GM18517 (cell line): Measurements from ENCODE around the gene IGF1R.

ENCODE experiments used
- ATAC-seq: cut with Tn5 transposase; IDR thresholded peaks from one replicate; pipeline ENCODE4 v1.9.1; 2021; ENCODE audit warnings: mild to moderate bottlenecking, moderate library complexity; ENCODE audit not compliant: unreplicated experiment

The IGF1R gene

GRCh38 chr15:98743177-98743576, 94.8 kb downstream of the IGF1R start:
- no peak for ATAC-seq

GRCh38 chr15:98744506-98744905, 96.2 kb downstream of the IGF1R start:
- no peak for ATAC-seq

GRCh38 chr15:98745179-98745578, 96.8 kb downstream of the IGF1R start:
- no peak for ATAC-seq

- no peak for ATAC-seq
Observed at GRCh38 chr15:98745650-98746374, 97.5 kb downstream of the IGF1R start.

GRCh38 chr15:98746375-98747155, 98.2 kb downstream of the IGF1R start:
- no peak for ATAC-seq

- no peak for ATAC-seq
Observed at GRCh38 chr15:98751767-98752166, 103.4 kb downstream of the IGF1R start.

- ATAC-seq: no peak
Observed at GRCh38 chr15:98753726-98754656, 105.7 kb downstream of the IGF1R start.

- no peak for ATAC-seq
Observed at GRCh38 chr15:98754657-98755022, 106.3 kb downstream of the IGF1R start.

GRCh38 chr15:98755138-98755537, 106.8 kb downstream of the IGF1R start:
- no peak for ATAC-seq

GRCh38 chr15:98755781-98756180, 107.4 kb downstream of the IGF1R start:
- ATAC-seq: no peak

- no peak for ATAC-seq
Observed at GRCh38 chr15:98758224-98758623, 109.9 kb downstream of the IGF1R start.

- ATAC-seq: no peak
Observed at GRCh38 chr15:98759277-98759676, 110.9 kb downstream of the IGF1R start.

GRCh38 chr15:98760112-98760826, 111.9 kb downstream of the IGF1R start:
- no peak for ATAC-seq

- no peak for ATAC-seq
Observed at GRCh38 chr15:98760975-98761374, 112.6 kb downstream of the IGF1R start.

GRCh38 chr15:98763179-98763578, 114.8 kb downstream of the IGF1R start:
- no peak for ATAC-seq

- no peak for ATAC-seq
Observed at GRCh38 chr15:98764291-98764690, 116.0 kb downstream of the IGF1R start.

GRCh38 chr15:98765610-98766009, 117.3 kb downstream of the IGF1R start:
- no peak for ATAC-seq

- ATAC-seq: no peak
Observed at GRCh38 chr15:98767692-98768091, 119.4 kb downstream of the IGF1R start.

- ATAC-seq: no peak
Observed at GRCh38 chr15:98769867-98770266, 121.5 kb downstream of the IGF1R start.

- no peak for ATAC-seq
Observed at GRCh38 chr15:98770984-98771383, 122.6 kb downstream of the IGF1R start.

GRCh38 chr15:98771541-98771940, 123.2 kb downstream of the IGF1R start:
- ATAC-seq: no peak
